ENCODE data around the gene SELENOS.
A peak's percentile ranks its signal among the peaks of the same experiment; 100 is the strongest.

The SELENOS gene

GRCh38 chr15:101233651-101234280, 43.5 kb downstream of the SELENOS start:
- no CpG with 5 or more reads among the region's 5 CpGs for WGBS (ENCODE audit: extremely low coverage, insufficient coverage, low lambda C conversion rate)

GRCh38 chr15:101232677-101233076, 44.6 kb downstream of the SELENOS start:
- no peak overlapping the region for H2BK120ac ChIP-seq (ENCODE audit: low read depth, low read length)
- H3K23ac ChIP-seq (ENCODE audit: low read length) = no peak overlapping the region
- no peak overlapping the region for H3K27ac ChIP-seq (ENCODE audit: low read depth, low read length)
- no peaks in the 10 kb centered on the region for H3K27me3 ChIP-seq (ENCODE audit: insufficient read depth, low read length, poor library complexity)
- H4K8ac ChIP-seq (ENCODE audit: low read depth, low read length) = no peak overlapping the region
- H4K5ac ChIP-seq (ENCODE audit: low read length) = no peak overlapping the region
- H3K36me3 ChIP-seq (ENCODE audit: control insufficient read depth, insufficient read depth, low read length) = no peaks in the 10 kb centered on the region
- no peak overlapping the region for H3K4ac ChIP-seq (ENCODE audit: low read depth, low read length)
- peaks cover 48% of the 10 kb centered on the region for H3K79me2 ChIP-seq (ENCODE audit: control insufficient read depth, insufficient read depth, low read length)
- H3K79me1 ChIP-seq (ENCODE audit: low read length) = peaks cover 18% of the 10 kb centered on the region
- no peak overlapping the region for H3K9ac ChIP-seq (ENCODE audit: low read length)
- no peak overlapping the region for H3K56ac ChIP-seq (ENCODE audit: low read length)
- no peak overlapping the region for H2AK5ac ChIP-seq (ENCODE audit: low read length)
- no peak overlapping the region for H2BK5ac ChIP-seq (ENCODE audit: low read length)
- H3K4me2 ChIP-seq (ENCODE audit: low read length) = no peak overlapping the region
- H3K18ac ChIP-seq (ENCODE audit: low read length) = no peak overlapping the region
- peak; percentile 19 for DNase-seq
- H3K4me3 ChIP-seq (ENCODE audit: low read length) = no peak overlapping the region
- no peaks in the 10 kb centered on the region for H3K4me1 ChIP-seq (ENCODE audit: control insufficient read depth, low read depth, low read length)
- WGBS (ENCODE audit: extremely low coverage, insufficient coverage, low lambda C conversion rate) = no CpG with 5 or more reads among the region's 5 CpGs
- H2BK15ac ChIP-seq (replicated peaks; ENCODE audit: low read depth) = no peak overlapping the region

More at GRCh38 chr15:101233651-101234280, 43.5 kb downstream of the SELENOS start:
- Histone ChIP-seq H3K18ac (ENCODE audit: low read length) (no peak overlapping the region), H3K79me2 (ENCODE audit: control insufficient read depth, insufficient read depth, low read length) (peaks cover 50% of the 10 kb centered on the region), H2AK5ac (ENCODE audit: low read length) (no peak overlapping the region), H3K4ac (ENCODE audit: low read depth, low read length) (no peak overlapping the region), H3K27me3 (ENCODE audit: insufficient read depth, low read length, poor library complexity) (no peaks in the 10 kb centered on the region), H3K4me2 (ENCODE audit: low read length) (no peak overlapping the region), H3K56ac (ENCODE audit: low read length) (no peak overlapping the region), H3K36me3 (ENCODE audit: control insufficient read depth, insufficient read depth, low read length) (no peaks in the 10 kb centered on the region), H3K9ac (ENCODE audit: low read length) (no peak overlapping the region), H3K4me3 (ENCODE audit: low read length) (no peak overlapping the region), H3K79me1 (ENCODE audit: low read length) (peaks cover 18% of the 10 kb centered on the region), H3K4me1 (ENCODE audit: control insufficient read depth, low read depth, low read length) (no peaks in the 10 kb centered on the region), H2BK15ac (replicated peaks; ENCODE audit: low read depth) (no peak overlapping the region), H4K8ac (ENCODE audit: low read depth, low read length) (no peak overlapping the region), H2BK5ac (ENCODE audit: low read length) (no peak overlapping the region), H2BK120ac (ENCODE audit: low read depth, low read length) (no peak overlapping the region), H3K27ac (ENCODE audit: low read depth, low read length) (no peak overlapping the region), H3K23ac (ENCODE audit: low read length) (no peak overlapping the region), H4K5ac (ENCODE audit: low read length) (no peak overlapping the region)
- no peak for DNase-seq

- Histone ChIP-seq H3K36me3 (ENCODE audit: control insufficient read depth, insufficient read depth, low read length) (no peaks in the 10 kb centered on the region), H2AK5ac (ENCODE audit: low read length) (no peak overlapping the region), H3K27ac (ENCODE audit: low read depth, low read length) (no peak overlapping the region), H4K5ac (ENCODE audit: low read length) (no peak overlapping the region), H3K4ac (ENCODE audit: low read depth, low read length) (no peak overlapping the region), H3K56ac (ENCODE audit: low read length) (no peak overlapping the region), H3K9ac (ENCODE audit: low read length) (no peak overlapping the region), H2BK5ac (ENCODE audit: low read length) (no peak overlapping the region), H3K79me1 (ENCODE audit: low read length) (peaks cover 29% of the 10 kb centered on the region), H3K18ac (ENCODE audit: low read length) (no peak overlapping the region), H2BK120ac (ENCODE audit: low read depth, low read length) (no peak overlapping the region), H3K27me3 (ENCODE audit: insufficient read depth, low read length, poor library complexity) (no peaks in the 10 kb centered on the region), H3K4me3 (ENCODE audit: low read length) (no peak overlapping the region), H3K23ac (ENCODE audit: low read length) (no peak overlapping the region), H3K4me2 (ENCODE audit: low read length) (no peak overlapping the region), H3K79me2 (ENCODE audit: control insufficient read depth, insufficient read depth, low read length) (peaks cover 64% of the 10 kb centered on the region), H2BK15ac (replicated peaks; ENCODE audit: low read depth) (no peak overlapping the region), H4K8ac (ENCODE audit: low read depth, low read length) (no peak overlapping the region), H3K4me1 (ENCODE audit: control insufficient read depth, low read depth, low read length) (no peaks in the 10 kb centered on the region)
- DNase-seq = peak; percentile 16
These were observed 49.0 kb downstream of the SELENOS start for GRCh38 chr15:101228313-101228712.

- Histone ChIP-seq H3K4me2 (ENCODE audit: low read length) (no peak overlapping the region), H2BK5ac (ENCODE audit: low read length) (no peak overlapping the region), H3K36me3 (ENCODE audit: control insufficient read depth, insufficient read depth, low read length) (no peaks in the 10 kb centered on the region)
These were observed 51.6 kb downstream of the SELENOS start for GRCh38 chr15:101225658-101226057.

More at GRCh38 chr15:101225658-101226057, 51.6 kb downstream of the SELENOS start:
- no peak overlapping the region for H3K9ac ChIP-seq (ENCODE audit: low read length)
- no peak overlapping the region for H3K4ac ChIP-seq (ENCODE audit: low read depth, low read length)
- H2BK15ac ChIP-seq (replicated peaks; ENCODE audit: low read depth) = no peak overlapping the region
- H3K27ac ChIP-seq (ENCODE audit: low read depth, low read length) = no peak overlapping the region
- peak; percentile 16 for DNase-seq
- no peak overlapping the region for H2BK120ac ChIP-seq (ENCODE audit: low read depth, low read length)
- H3K4me3 ChIP-seq (ENCODE audit: low read length) = no peak overlapping the region
- H4K8ac ChIP-seq (ENCODE audit: low read depth, low read length) = no peak overlapping the region
- no peaks in the 10 kb centered on the region for H3K4me1 ChIP-seq (ENCODE audit: control insufficient read depth, low read depth, low read length)
- H3K27me3 ChIP-seq (ENCODE audit: insufficient read depth, low read length, poor library complexity) = no peaks in the 10 kb centered on the region
- H2AK5ac ChIP-seq (ENCODE audit: low read length) = no peak overlapping the region
- H3K79me2 ChIP-seq (ENCODE audit: control insufficient read depth, insufficient read depth, low read length) = peaks cover 66% of the 10 kb centered on the region
- no CpG with 5 or more reads among the region's 5 CpGs for WGBS (ENCODE audit: extremely low coverage, insufficient coverage, low lambda C conversion rate)
- H3K56ac ChIP-seq (ENCODE audit: low read length) = no peak overlapping the region
- H4K5ac ChIP-seq (ENCODE audit: low read length) = no peak overlapping the region
- no peak overlapping the region for H3K18ac ChIP-seq (ENCODE audit: low read length)
- peaks cover 23% of the 10 kb centered on the region for H3K79me1 ChIP-seq (ENCODE audit: low read length)
- no peak overlapping the region for H3K23ac ChIP-seq (ENCODE audit: low read length)

Measured in mesendoderm (in vitro differentiated cells).